HG02884 (cell line): ENCODE measurements around the gene FLYWCH2.
"Not testable (repeated sequence)": the region's sequence is repeated elsewhere in the genome, so short reads cannot be mapped to it uniquely, and the experiment has no call there.

ENCODE experiments used
- ATAC-seq: cut with Tn5 transposase; IDR thresholded peaks from one replicate; pipeline ENCODE4 v1.9.1; 2021; ENCODE audit warnings: mild to moderate bottlenecking, moderate library complexity; ENCODE audit not compliant: unreplicated experiment

Gene FLYWCH2

GRCh38 chr16:2911638-2912329 is 28.8 kb downstream of the FLYWCH2 start, which contains the start of gene FLYWCH1:
Gene FLYWCH1, plus strand, starts transcription at chr16:2911931. Its CDS starts 17,755 bp downstream, at chr16:2929686.
- peak; percentile 82 for ATAC-seq

- ATAC-seq, result peak; percentile 13
These were observed 29.6 kb downstream of the FLYWCH2 start for GRCh38 chr16:2912330-2913199.

DNA sequence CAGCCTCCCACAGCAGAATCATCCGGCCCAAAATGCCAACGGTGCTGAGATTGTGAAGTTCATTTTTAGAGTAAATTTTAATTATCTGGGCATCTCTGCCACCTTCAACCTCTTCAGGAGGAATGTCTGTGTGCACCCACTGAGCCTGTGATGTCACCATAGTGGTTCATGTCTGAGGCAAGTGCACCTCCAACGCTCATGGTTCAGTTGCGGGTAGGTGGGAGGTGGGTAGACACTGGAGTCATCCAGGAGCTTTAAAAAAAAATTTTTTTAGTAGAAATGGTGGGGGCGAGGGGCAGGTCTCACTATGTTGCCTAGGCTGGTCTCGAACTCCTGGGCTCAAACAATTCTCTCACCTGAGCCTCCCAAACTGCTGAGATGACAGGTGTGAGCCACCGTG is 30.6 kb downstream of the FLYWCH2 start:
- no peak for ATAC-seq

- no peak for ATAC-seq
These were observed 31.2 kb downstream of the FLYWCH2 start for GRCh38 chr16:2914233-2914632.

DNA sequence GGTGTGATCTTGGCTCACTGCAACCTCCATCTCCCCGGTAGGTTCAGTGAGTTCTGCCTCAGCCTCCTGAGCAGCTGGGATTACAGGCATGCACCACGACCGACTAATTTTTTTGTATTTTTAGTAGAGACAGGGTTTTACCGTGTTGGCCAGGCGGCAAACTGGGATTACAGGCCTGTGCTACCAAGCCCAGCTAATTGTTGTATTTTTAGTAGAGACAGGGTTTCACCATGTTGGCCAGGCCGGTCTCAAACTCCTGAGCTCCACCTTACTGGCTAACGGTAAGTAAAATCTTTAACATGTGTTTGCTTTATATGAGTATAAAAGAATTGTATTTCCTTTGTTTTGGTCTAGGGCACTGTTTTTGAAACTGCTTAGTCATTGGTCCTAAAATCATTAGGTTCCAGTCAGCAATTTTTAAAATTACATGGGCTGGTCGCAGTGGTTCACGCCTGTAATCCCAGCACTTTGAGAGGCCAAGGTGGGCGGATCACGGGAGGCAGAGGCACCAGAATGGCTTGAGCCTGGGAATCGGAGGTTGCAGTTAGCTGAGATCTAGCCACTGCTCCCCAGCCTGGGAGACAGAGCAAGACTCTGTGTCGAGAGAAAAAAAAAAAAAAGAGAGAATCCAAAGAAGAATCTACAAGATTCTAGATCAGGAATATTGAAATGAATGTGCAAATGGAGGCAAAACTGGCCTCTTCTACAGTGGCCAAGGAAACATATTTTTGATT is 32.3 kb downstream of the FLYWCH2 start:
- no peak for ATAC-seq

GRCh38 chr16:2919511-2920255 is 36.7 kb downstream of the FLYWCH2 start:
- no peak for ATAC-seq

GRCh38 chr16:2923481-2923880 is 40.5 kb downstream of the FLYWCH2 start:
- ATAC-seq, result no peak

- no peak for ATAC-seq
These were observed 42.1 kb downstream of the FLYWCH2 start for GRCh38 chr16:2924901-2925755.

DNA sequence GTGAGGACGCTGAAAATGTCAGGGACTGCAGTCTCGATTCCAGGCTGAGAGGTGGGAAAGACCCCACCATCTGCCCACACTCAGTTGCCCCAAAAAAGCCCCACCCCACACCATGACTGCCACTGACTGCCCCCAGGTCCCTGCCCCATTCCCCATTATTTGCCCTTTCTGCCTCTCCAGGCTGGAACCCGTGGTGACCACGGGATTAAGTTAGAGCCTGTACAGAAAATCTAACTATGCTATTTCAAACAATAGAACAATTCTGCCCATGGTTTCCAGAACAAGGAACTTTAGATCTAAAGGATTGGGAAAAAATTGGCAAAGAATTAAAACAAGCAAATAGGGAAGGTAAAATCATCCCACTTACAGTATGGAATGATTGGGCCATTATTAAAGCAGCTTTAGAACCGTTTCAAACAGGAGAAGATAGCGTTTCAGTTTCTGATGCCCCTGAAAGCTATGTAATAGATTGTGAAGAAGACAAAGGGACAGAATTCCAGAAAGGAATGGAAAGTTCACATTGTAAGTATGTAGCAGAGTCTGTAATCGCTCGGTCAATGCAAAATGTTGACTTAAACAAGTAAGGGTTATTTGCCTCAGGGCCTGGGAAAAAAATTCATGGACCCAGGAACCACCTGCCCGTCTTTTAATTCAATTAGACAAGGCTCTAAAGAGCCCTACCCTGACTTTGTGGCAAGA is 43.1 kb downstream of the FLYWCH2 start:
- ATAC-seq, result no peak

DNA sequence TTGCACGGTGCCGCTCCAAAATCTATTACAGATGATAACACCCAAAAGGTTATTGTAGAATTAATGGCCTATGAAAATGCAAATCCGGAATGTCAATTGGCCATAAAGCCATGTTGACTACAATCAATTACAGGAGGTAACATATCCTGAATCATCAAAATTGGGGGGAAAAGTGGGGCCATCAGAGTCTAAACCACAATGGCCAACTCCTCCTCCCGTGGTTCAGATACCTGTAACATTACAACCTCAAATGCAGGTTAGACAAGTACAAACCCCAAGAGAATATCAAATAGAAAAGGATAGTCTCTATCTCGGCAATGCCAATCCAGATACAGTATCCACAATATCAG is 43.6 kb downstream of the FLYWCH2 start:
- no peak for ATAC-seq

GRCh38 chr16:2927010-2927646 is 44.1 kb downstream of the FLYWCH2 start:
- no peak for ATAC-seq

DNA sequence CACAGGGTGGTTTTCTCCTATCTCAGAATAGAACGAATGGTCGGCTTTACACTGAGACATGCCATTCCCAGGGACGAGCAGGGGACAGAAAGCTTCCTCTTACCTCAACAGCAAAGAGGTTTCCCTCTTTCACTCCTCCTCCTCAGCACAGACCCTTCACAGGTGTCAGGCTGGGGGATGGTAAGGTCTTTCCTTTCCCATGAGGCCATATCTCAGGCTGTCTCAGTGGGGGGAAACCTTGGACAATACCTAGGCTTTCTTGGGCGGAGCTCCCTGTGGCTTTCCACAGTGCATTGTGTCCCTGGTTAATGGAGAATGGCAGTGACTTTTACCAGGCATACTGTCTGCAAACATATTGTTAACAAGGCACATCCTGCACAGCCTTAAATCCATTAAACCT is 45.1 kb downstream of the FLYWCH2 start:
- ATAC-seq, result not testable (repeated sequence)

DNA sequence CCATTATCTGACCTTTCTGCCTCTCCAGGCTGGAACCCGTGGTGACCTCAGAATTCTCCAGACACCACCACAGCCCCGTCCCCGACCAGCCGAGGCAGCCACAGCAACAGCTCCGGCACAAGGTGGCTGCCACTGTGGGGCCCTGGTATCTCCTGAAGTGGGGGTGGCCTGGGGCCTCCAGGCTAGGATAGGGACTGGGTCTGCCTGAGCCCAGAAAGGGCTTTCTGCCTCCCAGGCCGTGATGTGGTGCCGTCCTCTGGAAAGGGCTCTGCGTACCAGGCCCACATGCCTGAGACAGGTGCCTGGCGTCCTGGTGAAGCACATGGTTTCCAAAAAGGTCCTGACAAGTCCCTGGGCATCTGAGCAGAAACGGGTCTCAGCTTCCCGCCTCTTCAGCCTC is 45.8 kb downstream of the FLYWCH2 start:
- ATAC-seq, result no peak

DNA sequence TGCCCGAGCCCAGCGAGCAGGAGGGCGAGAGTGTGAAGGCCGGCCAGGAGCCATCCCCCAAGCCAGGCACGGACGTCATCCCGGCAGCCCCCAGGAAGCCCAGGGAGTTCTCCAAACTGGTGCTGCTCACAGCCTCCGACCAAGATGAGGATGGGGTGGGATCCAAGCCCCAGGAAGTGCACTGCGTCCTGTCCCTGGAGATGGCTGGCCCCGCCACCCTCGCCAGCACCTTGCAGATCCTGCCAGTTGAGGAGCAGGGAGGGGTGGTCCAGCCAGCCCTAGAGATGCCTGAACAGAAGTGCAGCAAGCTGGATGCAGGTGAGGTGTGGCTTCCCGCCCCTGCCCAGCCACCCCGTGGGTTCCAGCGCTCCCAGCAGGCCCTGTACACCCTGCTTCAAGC is 46.7 kb downstream of the FLYWCH2 start:
- no peak for ATAC-seq

GRCh38 chr16:2930236-2930635 is 47.2 kb downstream of the FLYWCH2 start:
- no peak for ATAC-seq

- ATAC-seq, result not testable (repeated sequence)
These were observed 48.4 kb downstream of the FLYWCH2 start for GRCh38 chr16:2931231-2931914.

DNA sequence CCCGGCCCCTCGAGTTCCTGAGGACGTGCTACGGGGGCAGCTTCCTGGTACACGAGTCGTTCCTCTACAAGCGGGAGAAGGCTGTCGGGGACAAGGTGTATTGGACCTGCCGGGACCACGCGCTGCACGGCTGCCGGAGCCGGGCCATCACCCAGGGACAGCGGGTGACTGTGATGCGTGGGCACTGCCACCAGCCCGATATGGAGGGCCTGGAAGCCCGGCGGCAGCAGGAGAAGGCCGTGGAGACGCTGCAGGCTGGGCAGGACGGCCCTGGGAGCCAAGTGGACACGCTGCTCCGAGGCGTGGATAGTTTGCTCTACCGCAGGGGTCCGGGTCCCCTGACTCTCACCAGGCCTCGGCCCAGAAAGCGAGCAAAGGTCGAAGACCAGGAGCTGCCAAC is 50.1 kb downstream of the FLYWCH2 start:
- ATAC-seq, result no peak

- no peak for ATAC-seq
These were observed 50.7 kb downstream of the FLYWCH2 start for GRCh38 chr16:2933701-2934100.
